ENCODE results near the gene MAN1A2. TPM values are rescaled to one million over a fixed set of nuclear protein-coding genes. Genes with fewer than 3 reads are reported as not detected.

Gene MAN1A2
- total RNA-seq, 1 experiment from 2014 or later, result 32.3 TPM

DNA sequence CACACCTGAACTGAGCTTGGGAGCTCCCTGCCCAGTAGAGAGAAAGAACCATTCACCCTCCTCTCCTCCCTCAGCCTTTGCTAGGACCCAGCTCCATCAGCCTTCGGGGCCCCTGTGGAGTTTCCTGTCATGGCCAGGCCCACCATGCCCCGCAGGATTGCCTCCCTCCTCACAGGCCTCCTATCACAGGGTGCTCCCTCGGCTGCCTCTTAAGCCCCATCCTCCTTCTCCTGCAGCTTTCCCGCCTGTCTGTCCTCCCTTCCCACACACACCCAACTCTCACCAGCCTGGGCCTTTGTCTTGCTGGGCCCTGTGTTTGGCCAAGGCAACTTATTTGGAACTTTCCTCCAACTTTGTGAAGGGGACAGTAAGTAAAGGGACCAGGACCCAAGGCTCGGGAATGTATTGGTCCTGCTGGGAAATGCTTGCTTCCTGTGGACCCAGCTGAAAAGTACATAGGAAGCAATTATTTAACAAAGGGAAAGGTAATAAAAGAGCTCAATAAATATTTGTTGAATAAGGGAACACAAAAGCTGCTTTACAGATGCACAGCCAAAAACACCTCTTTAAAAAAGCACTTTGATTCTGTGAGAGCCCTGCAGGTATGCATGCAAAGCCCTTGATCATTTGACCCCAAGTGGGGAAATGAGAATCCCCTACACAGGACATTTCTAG lies 207.0 kb downstream of the MAN1A2 start:
- in situ Hi-C loops (cut with HindIII; ENCODE audit: low pct_unique_long_range_greater_than_20kb, low sequenced_read_pairs), result no loop called here
- DNase-seq (ENCODE audit: low read depth, low spot score), result no peak

DNA sequence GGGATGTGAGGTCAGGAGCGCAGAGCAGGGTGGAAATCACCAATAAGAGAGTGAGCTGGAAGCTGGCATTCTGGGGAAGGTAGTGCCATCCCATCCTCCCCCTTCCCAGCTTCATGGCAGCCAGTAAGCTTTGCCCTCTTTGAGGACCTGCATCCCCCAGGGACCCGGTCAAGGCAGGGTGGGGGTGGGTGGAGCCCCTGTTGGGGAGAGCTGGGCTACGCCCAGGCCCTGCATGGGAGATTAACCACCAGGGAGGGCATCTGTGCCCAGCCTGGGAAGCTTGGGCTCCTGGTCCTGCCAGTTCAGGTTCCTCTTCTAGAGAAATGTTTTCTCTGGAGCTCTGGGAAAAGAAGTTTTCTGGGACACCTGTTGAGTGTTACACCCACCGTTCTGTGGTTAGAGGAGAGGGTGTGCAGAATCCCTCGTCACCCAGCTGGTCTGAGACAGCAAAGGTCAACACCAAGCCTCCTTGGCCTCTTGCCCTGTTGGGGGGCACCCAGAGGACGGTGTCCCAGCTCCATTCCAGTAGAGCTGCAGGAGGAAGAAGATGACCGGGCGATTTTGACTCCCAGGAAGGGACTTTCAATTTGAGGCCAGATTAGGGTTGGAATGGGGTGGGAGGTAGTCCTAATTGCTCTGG lies 208.5 kb downstream of the MAN1A2 start:
- in situ Hi-C loops (cut with HindIII; ENCODE audit: low pct_unique_long_range_greater_than_20kb, low sequenced_read_pairs), result no loop called here
- no peak for DNase-seq (ENCODE audit: low read depth, low spot score)

- no peak for DNase-seq (ENCODE audit: low read depth, low spot score)
- in situ Hi-C loops (cut with HindIII; ENCODE audit: low pct_unique_long_range_greater_than_20kb, low sequenced_read_pairs), result no loop called here
Measured at GRCh38 chr1:117576236-117576635, 209.0 kb downstream of the MAN1A2 start.

GRCh38 chr1:117577191-117577885 lies 210.1 kb downstream of the MAN1A2 start:
- no peak for DNase-seq (ENCODE audit: low read depth, low spot score)
- in situ Hi-C loops (cut with HindIII; ENCODE audit: low pct_unique_long_range_greater_than_20kb, low sequenced_read_pairs), result no loop called here

DNA sequence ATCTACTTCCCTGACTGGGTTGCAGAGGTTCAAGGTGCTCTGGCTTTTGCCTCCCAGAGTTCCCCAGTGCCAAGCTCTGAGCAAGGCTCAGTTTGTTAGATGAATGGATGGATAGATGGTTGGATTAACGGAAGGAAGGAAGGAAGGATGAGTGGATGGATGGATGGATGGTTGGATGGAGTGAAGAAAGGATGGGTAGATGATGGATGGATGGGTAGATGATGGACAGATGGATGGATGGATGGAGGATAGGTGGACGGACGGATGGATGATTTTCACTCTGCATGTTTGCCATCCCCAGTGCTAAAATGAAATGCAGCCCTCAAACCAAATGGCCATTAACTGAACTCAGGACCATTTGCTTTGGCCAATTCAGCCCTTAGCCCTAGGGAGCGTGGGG lies 211.2 kb downstream of the MAN1A2 start:
- in situ Hi-C loops (cut with HindIII; ENCODE audit: low pct_unique_long_range_greater_than_20kb, low sequenced_read_pairs), result no loop called here

More for the DNA sequence above, 211.2 kb downstream of the MAN1A2 start:
- DNase-seq (ENCODE audit: low read depth, low spot score), result no peak

Other genes with a start within 250 kb of the MAN1A2 start
- gene TRIM45, start 245.7 kb upstream of the MAN1A2 start, total RNA-seq (2014; rRNA removed; shearing (Covaris generic)), result 14.8 and 16.0 TPM in 2 replicates
- 0.37 and 0.40 TPM in 2 replicates for gene VTCN1, start 156.5 kb upstream of the MAN1A2 start, total RNA-seq (2014; rRNA removed; shearing (Covaris generic))
- 0.63 and 0.67 TPM in 2 replicates for gene TENT5C, start 238.6 kb downstream of the MAN1A2 start, total RNA-seq (2014; rRNA removed; shearing (Covaris generic))

Data from SK-MEL-5 (cell line).